GM11168 (cell line): ENCODE results near the gene THUMPD1.
"Not testable (repeated sequence)": the region's sequence is repeated elsewhere in the genome, so short reads cannot be mapped to it uniquely, and the experiment has no call there.

Source experiments
- in situ Hi-C: fragments of 300-500 bp; cut with MboI; formaldehyde crosslinking; loops from one replicate; pipeline ENCODE4 v1.12.0; 2022; ENCODE audit warnings: low sequenced_read_pairs; ENCODE audit not compliant: unreplicated experiment

The THUMPD1 gene, protein sequence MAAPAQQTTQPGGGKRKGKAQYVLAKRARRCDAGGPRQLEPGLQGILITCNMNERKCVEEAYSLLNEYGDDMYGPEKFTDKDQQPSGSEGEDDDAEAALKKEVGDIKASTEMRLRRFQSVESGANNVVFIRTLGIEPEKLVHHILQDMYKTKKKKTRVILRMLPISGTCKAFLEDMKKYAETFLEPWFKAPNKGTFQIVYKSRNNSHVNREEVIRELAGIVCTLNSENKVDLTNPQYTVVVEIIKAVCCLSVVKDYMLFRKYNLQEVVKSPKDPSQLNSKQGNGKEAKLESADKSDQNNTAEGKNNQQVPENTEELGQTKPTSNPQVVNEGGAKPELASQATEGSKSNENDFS

DNA sequence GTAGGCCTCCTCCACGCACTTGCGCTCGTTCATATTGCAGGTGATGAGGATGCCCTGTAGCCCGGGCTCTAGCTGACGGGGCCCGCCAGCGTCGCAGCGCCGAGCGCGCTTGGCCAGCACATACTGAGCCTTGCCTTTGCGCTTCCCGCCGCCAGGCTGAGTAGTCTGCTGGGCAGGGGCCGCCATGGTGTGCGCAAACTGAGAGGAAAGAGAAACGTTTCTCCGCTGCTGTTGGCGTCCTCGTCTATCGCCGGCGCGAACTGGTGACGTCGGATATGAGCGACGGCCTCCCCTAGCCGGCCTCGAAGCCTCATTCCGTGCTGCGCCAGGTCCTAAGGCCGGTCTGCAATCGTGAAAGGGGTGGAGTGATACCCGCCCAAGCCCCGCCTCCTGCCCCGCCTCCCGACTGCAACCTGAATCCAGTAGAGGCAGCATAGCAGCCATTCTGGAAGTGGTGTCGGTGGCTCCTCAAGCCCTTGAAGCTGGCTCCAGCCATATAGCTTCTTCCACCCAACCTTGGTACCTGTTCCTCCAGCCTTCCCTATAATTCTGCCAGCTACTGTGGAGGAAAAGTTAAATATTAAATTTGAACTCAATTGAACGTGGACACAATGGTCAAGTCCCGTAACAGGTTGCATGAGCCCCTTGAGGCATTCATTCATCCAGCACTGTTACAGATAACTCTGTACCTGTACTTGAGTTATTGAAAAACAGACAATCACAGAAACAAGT is at the start of gene THUMPD1:
THUMPD1 (minus strand) TSS at position 265 of the 732 bp plus-strand sequence; CDS start at position 186, 79 bp downstream.
- in situ Hi-C loops, result no loop called here

DNA sequence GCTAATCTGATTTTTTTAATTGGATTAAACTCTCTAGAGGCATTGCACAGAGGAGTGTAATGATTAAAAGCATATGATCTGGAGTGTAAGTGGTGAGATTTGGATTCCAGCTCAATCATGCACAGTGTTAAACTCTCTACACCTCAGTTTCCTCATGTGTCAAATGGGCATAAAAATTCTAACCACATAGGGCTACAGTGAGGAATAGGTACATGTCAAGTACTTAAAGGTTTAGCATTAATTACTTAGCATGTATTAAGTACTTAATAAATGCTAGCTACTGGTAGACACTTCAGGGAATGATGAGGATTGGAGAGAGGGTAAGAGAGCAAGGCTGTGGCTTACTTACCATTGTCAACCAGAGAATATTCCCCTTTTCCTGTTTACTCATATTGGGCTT is 47.5 kb upstream of the THUMPD1 start:
- in situ Hi-C loops, result no loop called here

DNA sequence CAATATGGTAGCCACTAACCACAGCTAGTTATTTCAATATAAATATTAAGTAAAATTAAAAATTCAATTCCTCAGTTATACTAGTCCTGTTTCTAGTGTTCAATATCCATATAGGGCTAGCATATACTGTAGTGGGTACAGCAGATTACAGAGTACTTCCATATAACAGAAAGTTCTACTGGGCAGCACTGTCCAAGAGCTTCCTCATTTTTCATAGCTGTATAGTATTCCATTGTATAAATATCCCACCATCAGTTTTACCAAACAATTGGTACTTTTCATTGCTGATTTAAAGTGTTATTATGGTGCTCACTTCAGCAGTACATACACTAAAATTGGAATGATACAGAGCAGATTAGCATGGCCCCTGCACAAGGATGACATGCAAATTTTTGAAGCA is 42.6 kb upstream of the THUMPD1 start:
- in situ Hi-C loops, result no loop called here

DNA sequence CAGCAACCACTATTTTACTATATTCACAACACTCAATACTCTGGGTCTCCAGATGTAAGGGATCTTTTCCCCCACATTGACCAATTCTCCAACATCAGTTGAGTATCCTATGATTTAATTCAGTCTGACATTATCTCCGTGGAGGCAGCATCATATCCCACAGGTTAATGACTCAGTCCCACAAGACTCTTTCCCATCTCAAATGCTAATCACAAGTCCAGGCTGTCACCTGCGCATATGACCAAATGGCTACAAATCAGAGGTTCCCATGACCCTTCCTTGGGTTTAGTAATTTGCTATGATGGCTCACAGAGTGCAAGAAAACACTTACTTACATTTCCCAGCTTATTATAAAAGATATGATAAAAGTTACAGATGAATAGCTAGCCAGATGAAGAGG is 40.9 kb upstream of the THUMPD1 start:
- in situ Hi-C loops, result no loop called here

DNA sequence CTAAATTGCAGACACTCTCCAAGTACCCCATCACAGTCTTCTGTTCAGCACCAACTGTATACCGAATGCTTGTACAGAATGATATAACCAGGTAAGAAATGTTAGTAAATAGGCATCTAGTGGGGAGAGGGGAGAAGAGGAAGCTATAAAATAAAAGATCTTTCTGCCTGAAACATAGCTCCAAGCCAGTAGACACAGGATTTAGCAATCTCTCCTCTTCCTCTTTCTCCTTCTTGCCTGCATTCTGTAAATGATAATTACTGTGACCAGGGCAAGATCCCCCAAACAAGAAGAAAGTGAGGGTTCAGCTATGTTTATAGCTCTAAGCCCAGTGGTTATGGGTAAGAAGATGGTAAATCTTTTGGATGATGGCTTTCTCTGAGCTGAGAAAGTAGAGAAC is 40.1 kb upstream of the THUMPD1 start:
- in situ Hi-C loops, result no loop called here

DNA sequence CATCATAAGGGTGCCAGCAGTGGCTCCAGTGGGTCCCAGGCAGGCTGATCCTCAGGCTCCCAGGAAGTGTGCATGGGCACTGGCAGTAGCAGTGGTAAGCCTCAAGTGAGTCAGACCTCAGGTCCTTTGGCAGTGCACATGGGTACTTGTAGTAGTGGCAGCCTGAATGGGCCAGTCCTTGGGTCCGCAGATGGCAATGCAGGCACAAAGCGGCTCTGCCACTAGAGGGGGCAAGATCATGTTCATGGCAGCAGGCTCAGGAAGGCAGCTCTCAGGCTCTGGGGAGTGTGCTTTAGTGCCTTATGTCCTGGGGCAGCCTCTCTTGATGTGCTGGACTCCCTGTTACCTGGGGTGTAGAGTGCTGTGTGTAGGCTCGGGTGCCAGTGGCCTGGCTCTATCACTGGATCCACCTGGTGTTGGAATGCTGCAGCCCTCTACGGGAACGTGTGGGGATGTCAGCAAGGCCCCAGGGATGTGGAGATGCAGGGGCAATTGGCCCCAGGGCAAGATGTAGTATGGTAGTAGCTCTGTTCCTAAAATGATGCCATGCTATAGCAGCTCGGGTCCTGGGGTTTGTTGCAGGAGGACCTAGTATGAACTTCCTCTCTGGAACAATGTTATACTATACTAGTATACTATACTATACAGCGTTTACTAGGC is 33.2 kb upstream of the THUMPD1 start:
- in situ Hi-C loops, result no loop called here

DNA sequence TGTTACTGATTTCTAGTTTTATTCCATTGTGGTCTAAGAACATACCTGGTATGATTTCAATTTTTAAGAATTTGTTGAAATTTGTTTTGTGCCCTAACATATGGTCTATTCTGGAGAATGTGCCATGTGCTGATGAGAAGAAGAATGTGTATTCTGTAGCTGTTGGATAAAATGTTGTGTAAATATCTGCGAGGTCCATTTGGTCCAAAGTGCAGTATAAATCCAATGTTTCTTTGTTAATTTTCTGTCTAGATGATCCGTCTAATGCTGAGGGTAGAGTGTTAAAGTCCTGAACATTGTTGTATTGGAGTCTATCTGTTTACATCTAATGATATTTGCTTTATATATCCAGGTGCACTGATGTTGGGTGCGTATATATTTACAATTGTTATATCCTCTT is 32.1 kb upstream of the THUMPD1 start:
- in situ Hi-C loops, result no loop called here

DNA sequence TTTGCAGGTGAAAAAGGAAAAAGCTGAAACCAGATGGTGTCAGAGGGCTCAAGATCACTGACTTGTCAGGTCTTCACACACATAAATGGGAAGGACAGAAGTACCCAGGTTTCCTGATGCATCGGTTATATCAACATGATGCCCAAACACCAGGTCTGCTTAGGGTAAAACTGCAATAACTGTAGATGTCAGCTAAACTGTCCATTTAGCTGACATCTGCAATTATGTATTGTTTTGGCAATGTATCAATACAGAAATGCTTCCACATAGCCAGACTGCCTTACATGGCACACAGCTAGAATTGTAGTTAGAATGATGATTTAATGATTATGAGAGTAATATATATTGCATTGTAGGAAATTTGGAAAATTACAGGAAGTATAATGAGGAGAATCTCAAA is 27.2 kb upstream of the THUMPD1 start:
- in situ Hi-C loops, result no loop called here

DNA sequence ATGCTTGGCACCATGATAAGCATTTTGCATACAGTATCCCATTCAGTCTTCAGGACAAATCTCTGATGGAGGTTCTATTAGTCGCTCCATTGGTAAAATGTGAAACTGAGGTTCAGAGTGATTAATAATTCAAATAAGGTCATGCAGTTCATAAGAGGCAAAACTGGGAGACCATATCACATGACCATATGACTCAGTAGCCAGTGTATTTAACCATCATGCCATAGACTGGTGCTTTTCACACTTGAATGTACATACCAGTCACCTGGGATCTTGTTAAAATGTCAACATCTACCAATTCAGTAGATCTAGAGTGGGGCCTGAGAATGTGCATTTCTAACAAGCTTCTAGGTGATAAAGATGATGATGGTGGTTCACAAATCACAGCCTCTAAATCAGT is 26.5 kb upstream of the THUMPD1 start:
- in situ Hi-C loops, result no loop called here

DNA sequence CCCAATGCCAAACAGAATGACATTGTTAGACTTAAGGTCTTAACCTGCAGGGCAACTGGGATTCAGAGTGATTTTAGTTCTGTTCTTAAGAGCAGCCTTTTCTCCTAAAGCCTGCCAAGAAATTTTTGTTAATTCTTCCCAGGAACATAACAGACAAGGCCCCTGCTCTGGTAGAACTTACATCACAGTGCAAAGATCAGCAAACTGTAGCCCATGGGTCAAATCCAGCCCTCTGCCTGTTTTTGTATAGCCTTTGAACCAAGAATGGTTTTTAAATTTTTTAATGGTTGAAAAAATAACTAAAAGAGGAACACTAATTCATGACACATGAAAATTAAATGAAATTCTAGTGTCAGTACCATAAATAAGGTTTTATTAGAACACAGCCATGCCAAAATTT is 26.0 kb upstream of the THUMPD1 start:
- in situ Hi-C loops, result no loop called here

DNA sequence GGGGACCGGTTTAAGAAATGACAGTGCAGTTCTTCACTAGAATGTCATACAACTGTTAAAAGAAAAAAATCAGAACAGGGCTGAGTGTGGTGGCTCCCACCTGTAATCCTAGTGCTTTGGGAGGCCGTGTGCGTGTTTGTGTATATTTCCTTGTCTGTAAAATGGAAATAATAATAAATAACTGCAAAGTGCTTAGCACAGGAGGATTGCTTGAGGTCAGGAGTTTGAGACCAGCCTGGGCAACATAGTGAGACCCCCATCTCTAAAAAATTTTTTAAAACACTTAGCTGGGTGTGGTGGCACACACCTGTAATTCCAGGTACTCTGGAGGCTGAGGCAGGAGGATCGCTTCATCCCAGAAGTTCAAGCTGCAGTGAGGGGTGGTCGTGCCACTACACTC is 24.7 kb upstream of the THUMPD1 start:
- in situ Hi-C loops, result no loop called here

DNA sequence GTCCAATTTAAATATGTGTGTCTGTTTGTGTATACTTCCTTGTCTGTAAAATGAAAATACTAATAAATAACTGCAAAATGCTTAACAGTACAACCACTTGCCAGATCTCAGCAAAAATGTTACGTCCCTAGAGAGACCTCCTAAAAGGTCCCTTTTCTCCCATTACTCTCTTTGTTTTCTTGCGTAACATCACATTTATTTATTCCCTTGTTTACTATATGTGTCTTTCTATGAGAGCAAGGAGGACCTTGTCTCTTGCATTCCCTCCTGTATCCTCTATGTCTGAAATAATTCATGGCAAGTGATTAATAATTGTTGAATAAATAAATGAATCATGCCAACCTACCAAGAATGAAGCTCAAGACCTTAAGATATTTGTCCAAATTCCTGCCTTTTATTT is 24.1 kb upstream of the THUMPD1 start:
- in situ Hi-C loops, result no loop called here

DNA sequence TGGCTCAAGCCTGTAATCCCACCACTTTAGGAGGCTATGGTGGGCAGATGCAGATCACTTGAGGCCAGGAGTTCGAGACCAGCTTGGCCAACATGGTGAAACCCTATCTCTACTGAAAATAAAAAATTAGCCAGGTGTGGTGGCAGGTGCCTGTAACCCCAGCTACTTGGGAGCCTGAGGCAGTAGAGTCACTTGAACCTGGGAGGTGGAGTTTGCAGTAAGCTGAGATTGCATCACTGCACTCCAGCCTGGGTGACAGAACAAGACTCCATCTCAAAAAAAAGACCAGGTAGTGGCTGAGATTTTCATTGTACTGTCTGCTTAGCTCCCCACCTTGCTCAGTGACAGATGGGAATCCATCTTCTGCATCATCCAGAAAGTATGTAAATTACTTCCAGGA is 22.8 kb upstream of the THUMPD1 start:
- in situ Hi-C loops, result not testable (repeated sequence)

DNA sequence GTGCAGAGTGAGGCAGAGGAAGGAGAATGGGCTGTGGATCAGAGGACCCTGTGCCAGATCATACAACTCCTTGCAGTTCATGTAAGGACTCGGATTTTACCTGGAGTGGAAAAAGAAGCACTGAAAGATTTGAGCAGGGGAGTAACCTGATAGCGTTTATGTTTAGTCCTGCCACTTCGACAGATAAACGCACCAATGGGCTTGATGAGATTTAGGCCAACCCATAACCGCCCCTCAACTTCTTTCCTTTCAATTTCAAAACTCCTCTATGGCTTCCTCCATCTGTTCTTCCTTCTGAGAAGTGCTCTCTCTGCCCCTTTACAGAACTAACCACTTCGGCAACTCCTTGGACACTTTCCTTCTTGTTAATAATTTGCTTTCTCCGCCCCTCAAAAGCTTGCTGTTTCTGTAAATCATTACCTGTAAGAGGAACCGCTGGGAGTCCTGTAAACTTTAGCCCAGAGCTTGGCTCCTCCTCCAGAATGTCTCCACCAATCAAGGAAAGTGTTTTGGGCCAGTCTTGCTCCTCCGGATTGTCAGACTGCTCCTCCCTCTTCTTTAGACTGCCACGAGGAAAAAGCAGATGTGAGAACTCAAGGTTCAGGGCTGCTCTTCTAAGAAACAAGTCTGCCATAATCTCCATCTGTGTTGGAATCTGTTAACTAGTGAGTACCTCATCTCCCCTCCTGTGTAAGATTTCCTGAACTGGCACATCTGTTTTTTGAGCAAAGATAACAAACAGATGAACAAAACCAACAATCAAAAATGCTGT is 22.0 kb upstream of the THUMPD1 start, which contains the start of gene ACSM3:
ACSM3 (plus strand) TSS at position 554 of the 772 bp plus-strand sequence. CDS start 6,021 bp downstream, outside the sequence.
- in situ Hi-C loops, result no loop called here

DNA sequence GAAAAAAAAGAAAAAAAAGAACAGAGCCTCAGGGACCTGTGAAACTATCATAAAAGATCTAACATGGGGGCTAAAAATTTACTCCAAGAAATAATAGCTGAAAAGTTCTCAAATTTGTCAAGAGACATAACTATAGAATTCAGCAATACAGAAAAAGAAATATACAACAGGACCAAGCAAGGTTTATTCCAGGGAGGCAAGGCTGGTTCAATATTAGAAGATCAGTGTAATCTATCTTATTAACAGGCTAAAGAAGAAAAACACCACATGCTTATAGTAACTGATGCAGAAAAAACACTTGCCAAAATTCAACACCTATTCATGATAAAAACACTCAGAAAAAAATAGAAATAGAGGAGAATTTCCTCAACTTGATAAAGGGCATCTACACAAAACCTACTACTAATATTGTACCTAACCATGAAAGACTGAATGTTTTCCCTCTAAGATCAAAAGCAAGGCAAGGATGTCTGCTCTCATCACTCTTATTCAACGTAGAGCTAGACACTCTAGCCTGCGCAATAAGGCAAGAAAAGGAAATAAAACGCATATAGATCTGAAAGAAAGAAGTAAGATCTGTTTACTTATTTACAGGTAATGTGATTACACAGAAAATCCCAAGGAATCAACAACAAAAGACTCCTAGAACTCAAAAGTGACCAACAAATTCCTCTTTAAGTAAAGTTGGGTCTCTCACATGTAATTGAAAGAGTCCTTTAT is 20.9 kb upstream of the THUMPD1 start:
- in situ Hi-C loops, result no loop called here

DNA sequence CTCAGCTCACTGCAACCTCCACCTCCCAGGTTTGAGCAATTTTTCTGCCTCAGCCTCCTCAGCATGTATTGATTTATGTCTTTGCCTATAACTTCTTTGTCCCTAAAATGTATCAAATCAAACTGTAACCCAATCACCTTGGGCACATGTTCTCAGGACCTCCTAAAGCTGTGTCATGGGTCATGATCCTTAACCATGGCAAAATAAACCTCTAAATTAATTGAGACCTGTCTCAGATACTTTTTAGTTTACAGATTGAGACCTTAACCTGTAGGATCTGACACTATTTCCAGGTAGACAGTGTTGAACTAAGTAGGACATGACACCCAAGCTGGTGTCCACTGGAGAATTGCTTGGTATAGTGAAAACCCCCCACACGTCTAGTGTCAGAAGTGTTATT is 19.6 kb upstream of the THUMPD1 start:
- in situ Hi-C loops, result no loop called here

DNA sequence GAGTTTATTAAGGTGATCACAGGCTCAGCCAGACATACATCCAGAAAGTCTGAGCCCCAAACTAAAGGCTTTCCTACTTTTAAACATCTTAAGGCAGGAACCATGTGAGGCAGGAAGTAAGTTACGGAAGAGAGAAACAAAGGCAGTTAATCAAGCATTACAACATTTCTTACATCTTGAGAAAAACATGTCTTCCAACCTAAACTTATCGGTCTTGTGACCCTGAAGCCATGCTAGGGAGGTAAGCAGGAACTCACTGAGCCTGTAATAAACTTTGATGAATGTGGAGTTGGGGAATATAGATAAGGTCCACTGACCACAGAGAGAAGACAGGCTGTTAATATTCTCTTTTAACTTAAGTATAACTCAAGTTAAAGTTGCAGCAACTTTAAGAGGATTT is 18.7 kb upstream of the THUMPD1 start:
- in situ Hi-C loops, result no loop called here

DNA sequence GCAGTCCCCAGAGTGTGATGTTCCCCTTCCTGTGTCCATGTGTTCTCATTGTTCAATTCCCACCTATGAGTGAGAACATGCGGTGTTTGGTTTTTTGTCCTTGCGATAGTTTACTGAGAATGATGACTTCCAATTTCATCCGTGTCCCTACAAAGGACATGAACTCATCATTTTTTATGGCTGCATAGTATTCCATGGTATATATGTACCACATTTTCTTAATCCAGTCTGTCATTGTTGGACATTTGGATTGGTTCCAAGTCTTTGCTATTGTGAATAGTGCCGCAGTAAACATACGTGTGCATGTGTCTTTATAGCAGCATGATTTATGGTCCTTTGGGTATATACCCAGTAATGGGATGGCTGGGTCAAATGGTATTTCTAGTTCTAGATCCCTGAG is 14.2 kb upstream of the THUMPD1 start:
- in situ Hi-C loops, result not testable (repeated sequence)

DNA sequence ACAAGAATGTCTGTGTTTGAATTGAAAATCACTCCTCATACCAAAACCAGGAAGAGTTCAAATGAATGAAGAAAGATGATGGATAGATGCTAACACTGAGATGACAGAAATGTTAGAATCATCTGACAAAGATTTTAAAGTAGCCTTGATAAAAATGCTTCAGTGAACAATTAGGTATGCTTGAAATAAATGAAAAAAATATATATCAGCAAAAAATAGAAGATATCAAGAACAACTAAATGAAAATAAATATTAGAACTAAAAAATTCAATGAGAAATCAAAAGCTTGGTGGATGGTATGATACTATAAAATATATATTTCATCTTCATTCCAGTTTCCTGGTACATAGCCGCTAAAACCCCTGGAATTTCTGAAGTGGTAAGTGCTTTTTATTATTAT is 13.6 kb upstream of the THUMPD1 start:
- in situ Hi-C loops, result no loop called here

DNA sequence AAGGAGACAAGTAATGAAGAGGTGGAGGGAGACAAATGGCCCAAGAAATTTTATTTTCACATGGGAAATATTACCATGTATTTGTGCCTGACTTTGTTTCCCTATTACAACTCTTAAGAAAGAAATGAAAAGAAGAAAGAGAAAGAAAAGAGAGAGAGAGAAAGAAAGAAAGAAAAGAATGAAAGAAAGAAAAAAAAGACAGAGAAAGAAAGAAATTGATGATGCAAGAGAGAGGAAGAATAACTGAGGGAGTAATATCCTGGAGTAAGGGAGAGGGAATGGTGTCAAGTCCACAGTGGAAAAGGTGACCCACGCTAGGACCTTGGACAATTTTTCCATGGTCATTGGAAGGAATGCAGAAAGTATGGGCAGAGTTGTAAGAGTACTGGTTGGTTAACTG is 12.1 kb upstream of the THUMPD1 start:
- in situ Hi-C loops, result no loop called here
